ENCODE results near the gene PARD3. TPM values are rescaled to one million over a fixed set of nuclear protein-coding genes. Genes with fewer than 3 reads are reported as not detected.
A peak's percentile ranks its signal among the peaks of the same experiment; 100 is the strongest.
"Not testable (repeated sequence)": the region's sequence is repeated elsewhere in the genome, so short reads cannot be mapped to it uniquely, and the experiment has no call there.

PARD3 gene
- polyA plus RNA-seq, 3 donors: 0.51 TPM; not detected in 2

DNA sequence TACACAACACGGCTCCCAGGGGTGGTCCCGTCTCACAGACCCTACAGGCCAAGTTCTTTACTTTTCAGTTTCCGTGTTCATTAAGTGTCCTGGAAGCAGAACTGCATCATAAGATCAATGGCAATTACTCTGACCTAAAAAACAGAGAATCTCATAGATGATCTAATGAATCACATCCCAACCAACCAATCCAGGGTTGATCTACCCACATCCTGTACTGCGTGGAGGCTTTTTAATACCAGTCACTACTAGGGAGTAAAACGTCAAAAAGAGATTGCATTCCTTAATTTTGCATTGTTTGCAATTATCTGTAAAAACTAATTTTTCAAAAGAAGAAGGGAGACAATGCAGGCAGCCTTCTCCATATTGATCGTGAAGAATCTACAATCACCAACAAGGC lies 72.6 kb downstream of the PARD3 start:
- no peaks in the 10 kb centered on the region for H3K79me2 ChIP-seq (ENCODE audit: insufficient read depth, low read length)
- peaks cover 3 to 24% of the 10 kb centered on the region in 2 donors for H3K27me3 ChIP-seq (ENCODE audit: control insufficient read depth in 2 of 2, insufficient read depth in 2 of 2, low read length in 2 of 2)
- no peak for DNase-seq
- Mint-ChIP-seq H3K4me3 (no peak overlapping the region), H3K9me3 (peaks cover 0 to 4% (median 0%) of the 10 kb centered on the region in 7 donors), H3K36me3 (no peaks in the 10 kb centered on the region), H3K4me1 (no peaks in the 10 kb centered on the region), H3K27me3 (ENCODE audit: low read depth in 3 of 3) (peaks cover 19 to 30% (median 23%) of the 10 kb centered on the region in 3 donors), H3K27ac (peak overlapping the region in 1 of 7 donors; percentile 16)
- no peak overlapping the region for H3K27ac ChIP-seq (ENCODE audit: low read depth in 1 of 2, low read length in 2 of 2)
- TF ChIP-seq, protein P1, sequence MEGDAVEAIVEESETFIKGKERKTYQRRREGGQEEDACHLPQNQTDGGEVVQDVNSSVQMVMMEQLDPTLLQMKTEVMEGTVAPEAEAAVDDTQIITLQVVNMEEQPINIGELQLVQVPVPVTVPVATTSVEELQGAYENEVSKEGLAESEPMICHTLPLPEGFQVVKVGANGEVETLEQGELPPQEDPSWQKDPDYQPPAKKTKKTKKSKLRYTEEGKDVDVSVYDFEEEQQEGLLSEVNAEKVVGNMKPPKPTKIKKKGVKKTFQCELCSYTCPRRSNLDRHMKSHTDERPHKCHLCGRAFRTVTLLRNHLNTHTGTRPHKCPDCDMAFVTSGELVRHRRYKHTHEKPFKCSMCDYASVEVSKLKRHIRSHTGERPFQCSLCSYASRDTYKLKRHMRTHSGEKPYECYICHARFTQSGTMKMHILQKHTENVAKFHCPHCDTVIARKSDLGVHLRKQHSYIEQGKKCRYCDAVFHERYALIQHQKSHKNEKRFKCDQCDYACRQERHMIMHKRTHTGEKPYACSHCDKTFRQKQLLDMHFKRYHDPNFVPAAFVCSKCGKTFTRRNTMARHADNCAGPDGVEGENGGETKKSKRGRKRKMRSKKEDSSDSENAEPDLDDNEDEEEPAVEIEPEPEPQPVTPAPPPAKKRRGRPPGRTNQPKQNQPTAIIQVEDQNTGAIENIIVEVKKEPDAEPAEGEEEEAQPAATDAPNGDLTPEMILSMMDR (IDR thresholded peaks at IDR 0.05): no peak
- H3K4me1 ChIP-seq (ENCODE audit: control insufficient read depth in 1 of 2, insufficient read depth in 2 of 2, low read length in 2 of 2): no peaks in the 10 kb centered on the region
- no peak overlapping the region for H3K9ac ChIP-seq (ENCODE audit: insufficient read depth, low read length, poor library complexity, severe bottlenecking)
- no peaks in the 10 kb centered on the region for H4K20me1 ChIP-seq (ENCODE audit: insufficient read depth, low read length)
- H2AFZ ChIP-seq (ENCODE audit: insufficient read depth, low read depth, low read length, poor library complexity, severe bottlenecking): no peak overlapping the region
- intact Hi-C loops (cut with micrococcal nuclease): no loop called here
- no peak overlapping the region for H3K4me2 ChIP-seq (replicated peaks; ENCODE audit: extremely low read depth, low read length, poor library complexity, severe bottlenecking)
- H3K9me3 ChIP-seq (replicated peaks in 1 of 2; ENCODE audit: control insufficient read depth in 1 of 2, insufficient read depth in 1 of 2, low read length in 2 of 2): no peaks in the 10 kb centered on the region
- no peaks in the 10 kb centered on the region for H3K36me3 ChIP-seq (replicated peaks in 1 of 2; ENCODE audit: control insufficient read depth in 1 of 2, insufficient read depth in 2 of 2, low read length in 2 of 2)
- H3K4me3 ChIP-seq (replicated peaks in 1 of 3; ENCODE audit: low read depth in 2 of 3, low read length in 3 of 3): no peak overlapping the region
- 89% methylated on average over 3 of the region's 6 CpGs for WGBS (ENCODE audit: insufficient coverage)

DNA sequence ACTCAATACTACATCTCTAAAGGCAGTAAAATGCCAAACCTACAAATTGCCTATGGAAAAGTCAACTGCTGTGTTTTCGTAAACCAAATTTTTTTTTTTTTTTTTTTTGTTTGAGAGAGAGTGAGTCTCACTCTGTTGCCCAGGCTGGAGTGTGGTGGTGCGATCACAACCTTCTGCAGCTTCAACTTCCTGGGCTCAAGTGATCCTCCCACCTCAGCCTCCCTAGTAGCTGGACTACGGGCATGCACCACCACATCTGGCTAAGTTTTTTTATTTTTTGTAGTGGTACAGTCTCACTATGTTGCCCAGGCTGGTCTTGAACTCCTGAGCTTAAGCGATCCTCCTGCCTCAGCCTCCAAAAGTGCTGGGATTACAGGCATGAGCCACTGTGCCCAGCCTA lies 74.0 kb downstream of the PARD3 start:
- H3K4me1 Mint-ChIP-seq; H3K27ac Mint-ChIP-seq; H3K4me2 ChIP-seq (replicated peaks; ENCODE audit: extremely low read depth, low read length, poor library complexity, severe bottlenecking); H3K4me3 ChIP-seq (replicated peaks in 1 of 3; ENCODE audit: low read depth in 2 of 3, low read length in 3 of 3); H3K9ac ChIP-seq (ENCODE audit: insufficient read depth, low read length, poor library complexity, severe bottlenecking); H3K9me3 ChIP-seq (replicated peaks in 1 of 2; ENCODE audit: control insufficient read depth in 1 of 2, insufficient read depth in 1 of 2, low read length in 2 of 2); H3K79me2 ChIP-seq (ENCODE audit: insufficient read depth, low read length); DNase-seq; H3K4me3 Mint-ChIP-seq; H3K36me3 ChIP-seq (replicated peaks in 1 of 2; ENCODE audit: control insufficient read depth in 1 of 2, insufficient read depth in 2 of 2, low read length in 2 of 2); H2AFZ ChIP-seq (ENCODE audit: insufficient read depth, low read depth, low read length, poor library complexity, severe bottlenecking); intact Hi-C loops (cut with micrococcal nuclease); H3K36me3 Mint-ChIP-seq; H4K20me1 ChIP-seq (ENCODE audit: insufficient read depth, low read length); H3K27ac ChIP-seq (ENCODE audit: low read depth in 1 of 2, low read length in 2 of 2); H3K4me1 ChIP-seq (ENCODE audit: control insufficient read depth in 1 of 2, insufficient read depth in 2 of 2, low read length in 2 of 2); H3K9me3 Mint-ChIP-seq: not testable (repeated sequence)
- WGBS (ENCODE audit: insufficient coverage): no CpG with 5 or more reads among the region's 4 CpGs
- peaks cover 17 to 35% (median 30%) of the 10 kb centered on the region in 3 donors for H3K27me3 Mint-ChIP-seq (ENCODE audit: low read depth in 3 of 3)
- H3K27me3 ChIP-seq (ENCODE audit: control insufficient read depth in 2 of 2, insufficient read depth in 2 of 2, low read length in 2 of 2): peaks cover 3 to 29% of the 10 kb centered on the region in 2 donors

Data from CD14-positive monocyte (primary cell).